GM23248 (cell line): ENCODE measurements around the gene NAA16.

Experiments
- EZH2 ChIP-seq: fragments of 200-600 bp; sonication (generic); IDR thresholded peaks from 2 replicates; pipeline ENCODE4 v1.6.1; 2018; ENCODE audit warnings: antibody characterized with exemption, mild to moderate bottlenecking; ENCODE audit not compliant: insufficient read depth, poor library complexity, severe bottlenecking
- EZH2phosphoT487 ChIP-seq: fragments of 200-600 bp; sonication (generic); IDR thresholded peaks from 2 replicates; pipeline ENCODE4 v1.6.1; 2018; ENCODE audit warnings: antibody characterized with exemption, moderate library complexity, mild to moderate bottlenecking, low read depth; ENCODE audit not compliant: insufficient read depth

DNA sequence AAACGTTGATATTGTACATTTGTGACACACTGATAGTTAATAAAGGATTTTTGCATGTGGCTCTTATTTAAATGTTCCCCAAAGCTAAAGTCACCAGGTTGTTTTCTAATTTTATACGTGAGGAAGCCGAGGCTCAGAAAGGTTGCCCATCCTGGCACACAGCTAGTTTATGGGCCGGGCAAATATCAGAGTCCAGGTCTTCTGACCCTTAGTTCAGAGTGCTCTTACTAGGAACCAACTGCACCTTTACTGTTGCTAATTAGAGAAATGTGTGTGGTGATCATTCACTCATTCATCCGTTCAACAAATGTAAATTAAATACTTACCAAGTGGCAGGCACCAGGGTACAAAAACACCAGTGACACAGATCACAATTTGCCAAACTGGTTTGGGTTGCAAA, 100.0 kb downstream of the NAA16 start:
- TF ChIP-seq EZH2phosphoT487 (no peak), EZH2 (no peak)
